Astrocyte of the spinal cord (primary cell): Measurements from ENCODE around the gene VCAN.

Experiments used
- DNase-seq: peaks from one replicate; pipeline ENCODE4 v3.0.0; 2011; ENCODE audit warnings: low read depth, low spot score
- H3K4me3 ChIP-seq: 2 replicates; pipeline ENCODE4 v1.5.1; 2011; ENCODE audit warnings: low read depth, mild to moderate bottlenecking, low read length, moderate library complexity
- in situ Hi-C: cut with HindIII; loops from 2 replicates; pipeline ENCODE4 v1.10.0; 2017; ENCODE audit warnings: low sequenced_read_pairs
- TF ChIP-seq, protein P1 (sequence below): IDR thresholded peaks from 2 replicates; pipeline ENCODE4 v1.5.1; 2012; ENCODE audit warnings: low read depth, mild to moderate bottlenecking, low read length, inconsistent platforms

The VCAN gene

GRCh38 chr5:83555263-83555662 is 83.7 kb downstream of the VCAN start:
- DNase-seq: no peak
- H3K4me3 ChIP-seq: no peak overlapping the region
- TF ChIP-seq, protein P1, sequence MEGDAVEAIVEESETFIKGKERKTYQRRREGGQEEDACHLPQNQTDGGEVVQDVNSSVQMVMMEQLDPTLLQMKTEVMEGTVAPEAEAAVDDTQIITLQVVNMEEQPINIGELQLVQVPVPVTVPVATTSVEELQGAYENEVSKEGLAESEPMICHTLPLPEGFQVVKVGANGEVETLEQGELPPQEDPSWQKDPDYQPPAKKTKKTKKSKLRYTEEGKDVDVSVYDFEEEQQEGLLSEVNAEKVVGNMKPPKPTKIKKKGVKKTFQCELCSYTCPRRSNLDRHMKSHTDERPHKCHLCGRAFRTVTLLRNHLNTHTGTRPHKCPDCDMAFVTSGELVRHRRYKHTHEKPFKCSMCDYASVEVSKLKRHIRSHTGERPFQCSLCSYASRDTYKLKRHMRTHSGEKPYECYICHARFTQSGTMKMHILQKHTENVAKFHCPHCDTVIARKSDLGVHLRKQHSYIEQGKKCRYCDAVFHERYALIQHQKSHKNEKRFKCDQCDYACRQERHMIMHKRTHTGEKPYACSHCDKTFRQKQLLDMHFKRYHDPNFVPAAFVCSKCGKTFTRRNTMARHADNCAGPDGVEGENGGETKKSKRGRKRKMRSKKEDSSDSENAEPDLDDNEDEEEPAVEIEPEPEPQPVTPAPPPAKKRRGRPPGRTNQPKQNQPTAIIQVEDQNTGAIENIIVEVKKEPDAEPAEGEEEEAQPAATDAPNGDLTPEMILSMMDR: no peak
- in situ Hi-C loops: no loop called here

- in situ Hi-C loops: no loop called here
- no peak overlapping the region for H3K4me3 ChIP-seq
- DNase-seq: no peak
- TF ChIP-seq, protein P1: no peak
These were observed 84.6 kb downstream of the VCAN start for GRCh38 chr5:83556190-83556589.

DNA sequence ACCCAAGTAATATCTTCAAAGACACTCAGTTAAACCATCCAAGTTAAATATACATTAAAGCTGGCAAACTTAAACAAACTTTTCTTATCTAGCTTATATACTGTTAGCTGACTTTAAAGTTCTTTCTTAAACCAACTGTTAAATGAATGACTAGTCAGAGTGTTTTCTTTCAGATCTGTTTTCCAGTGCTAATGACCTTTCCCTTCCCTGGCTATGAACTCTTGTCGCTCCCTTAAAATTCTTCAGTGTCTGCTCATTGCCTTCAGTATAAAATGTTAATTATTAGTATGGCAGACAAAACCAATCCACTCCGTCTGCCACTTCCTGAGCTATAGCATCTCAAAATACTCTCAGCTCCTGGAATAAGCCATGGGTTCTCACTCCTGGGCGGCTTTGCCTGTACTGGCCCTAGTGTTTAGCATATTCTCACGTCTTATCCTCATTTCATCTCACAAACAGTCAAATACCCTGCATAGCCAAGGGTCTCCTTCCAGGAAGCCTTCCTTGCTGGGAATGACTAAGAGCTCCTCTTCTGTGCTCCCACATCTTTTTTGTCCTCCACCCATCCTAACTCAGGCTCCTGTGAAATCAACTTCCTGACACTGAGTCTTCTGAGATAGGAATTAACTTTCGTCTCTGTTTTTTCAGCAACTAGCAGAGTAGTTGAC is 87.7 kb downstream of the VCAN start:
- in situ Hi-C loops: no loop called here
- TF ChIP-seq, protein P1: no peak

GRCh38 chr5:83562071-83562606 is 90.6 kb downstream of the VCAN start:
- in situ Hi-C loops: no loop called here
- TF ChIP-seq, protein P1: no peak
- no peak overlapping the region for H3K4me3 ChIP-seq
- no peak for DNase-seq

More for the DNA sequence above, 87.7 kb downstream of the VCAN start:
- H3K4me3 ChIP-seq: no peak overlapping the region
- DNase-seq: no peak

DNA sequence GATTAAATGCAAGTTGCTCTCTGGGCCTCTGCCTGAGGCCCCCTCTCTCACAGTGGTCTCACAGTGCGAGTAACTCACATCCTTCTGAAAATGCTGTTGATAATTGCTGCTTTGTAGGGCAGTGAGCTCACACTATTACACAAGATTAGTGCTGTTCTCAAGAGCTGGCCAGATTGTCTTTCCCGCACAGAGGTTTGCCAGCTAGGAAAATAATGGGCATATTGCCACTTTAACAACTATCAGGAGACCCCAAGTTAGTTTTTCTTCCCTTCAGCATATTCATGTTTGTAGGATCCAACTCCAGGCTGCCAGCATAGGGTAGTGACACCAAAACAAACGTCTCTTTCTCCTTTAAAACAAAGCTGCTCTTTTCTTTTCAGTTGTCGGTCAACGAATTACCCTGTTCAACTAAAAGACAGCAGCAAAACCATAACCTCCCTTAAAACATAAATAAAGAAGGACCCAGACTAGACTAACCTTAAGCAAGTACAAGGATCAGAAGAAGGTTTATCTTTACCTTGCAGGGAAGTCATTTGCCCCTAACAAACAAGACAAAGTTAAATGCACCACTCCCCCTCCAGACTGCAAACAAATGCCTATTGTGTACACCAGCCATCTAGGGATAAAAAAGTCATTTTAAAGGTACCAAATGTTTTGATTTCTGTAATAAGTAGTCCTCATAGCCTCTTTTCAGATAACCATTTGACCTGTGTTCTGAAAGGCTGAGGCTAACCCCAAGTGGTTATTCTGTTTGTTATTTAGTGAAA is 91.4 kb downstream of the VCAN start:
- DNase-seq: no peak
- H3K4me3 ChIP-seq: no peak overlapping the region
- in situ Hi-C loops: no loop called here
- TF ChIP-seq, protein P1: no peak

DNA sequence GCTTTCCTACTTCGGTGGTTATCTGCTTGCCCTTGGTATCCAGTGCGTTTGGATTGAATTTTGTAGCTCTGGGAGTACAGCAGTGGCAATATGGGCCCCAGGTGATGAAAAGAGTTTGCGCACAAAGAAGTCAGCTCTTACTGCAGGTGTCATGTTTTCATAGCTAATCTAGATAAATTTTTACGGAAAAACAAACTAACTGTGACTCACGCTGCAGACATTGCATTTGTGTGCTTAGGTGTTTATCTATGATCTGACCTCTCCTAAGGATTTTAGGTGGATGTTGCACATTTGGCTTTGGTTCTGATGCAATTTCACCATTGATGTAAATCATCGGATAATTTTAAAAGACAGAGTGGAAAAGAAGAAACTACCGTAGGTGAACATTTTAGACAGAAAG is 92.1 kb downstream of the VCAN start:
- DNase-seq: no peak
- H3K4me3 ChIP-seq: no peak overlapping the region
- in situ Hi-C loops: no loop called here
- TF ChIP-seq, protein P1: no peak
